Activated gamma-delta T cell treated with Interleukin-2 at 50 U/mL for 16 hours (primary cell): ENCODE results near the gene KCNAB3.
"Not testable (repeated sequence)": the region's sequence is repeated elsewhere in the genome, so short reads cannot be mapped to it uniquely, and the experiment has no call there.

Experiments used
- DNase-seq: peaks from one replicate; pipeline ENCODE4 v3.0.0-alpha.2; 2020

KCNAB3 gene

DNA sequence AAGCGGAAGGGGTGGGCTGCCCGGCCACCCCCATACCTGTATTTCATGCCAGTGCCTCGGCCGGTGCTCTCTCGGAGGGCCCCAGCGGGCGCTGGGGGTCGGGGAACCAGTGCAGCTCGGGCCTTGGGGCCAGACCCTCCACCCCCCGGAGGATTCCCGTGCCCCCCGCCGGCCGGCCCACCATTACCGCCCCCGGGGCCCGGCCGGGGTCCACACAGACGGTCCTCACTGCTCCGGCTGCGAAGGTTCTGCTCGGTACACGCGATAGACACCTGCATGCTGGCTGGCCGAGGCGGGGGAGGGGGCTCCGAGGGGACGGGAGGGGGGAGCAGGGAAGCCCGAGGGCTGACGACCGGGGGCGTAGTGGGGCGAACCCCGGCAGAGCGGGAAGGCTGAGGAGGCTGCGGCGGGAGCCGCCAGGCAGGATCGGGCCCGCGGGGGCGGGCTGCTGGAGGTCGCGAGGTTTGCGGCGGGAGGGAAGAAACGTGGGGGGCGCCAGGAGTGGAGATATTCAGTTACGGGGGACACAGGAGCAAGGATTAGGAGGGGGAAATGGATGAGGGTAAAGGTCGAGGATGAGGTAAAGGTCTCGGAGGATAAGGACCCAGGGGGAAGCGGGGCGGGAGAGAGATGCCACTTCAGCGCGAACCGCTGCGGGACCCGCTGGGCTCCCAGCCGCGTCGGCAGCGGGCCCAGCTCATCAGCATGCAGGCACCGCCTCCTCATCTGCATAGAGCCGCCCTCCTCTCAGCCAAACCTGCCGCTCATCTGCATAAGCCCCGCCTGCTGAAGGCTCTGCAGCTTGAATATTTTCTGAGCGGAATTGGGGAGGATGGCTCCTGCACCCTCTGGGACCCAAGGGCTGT is at the start of gene KCNAB3:
KCNAB3 (minus strand) TSS at position 699 of the 866 bp plus-strand sequence; CDS start at position 278, 421 bp downstream.
- DNase-seq: no peak

GRCh38 chr17:7977805-7978204 is 48.1 kb upstream of the KCNAB3 start:
- DNase-seq: no peak

- DNase-seq: no peak
Observed at GRCh38 chr17:7977039-7977438, 47.4 kb upstream of the KCNAB3 start.

- no peak for DNase-seq
Observed at GRCh38 chr17:7974638-7975131, 45.0 kb upstream of the KCNAB3 start.

DNA sequence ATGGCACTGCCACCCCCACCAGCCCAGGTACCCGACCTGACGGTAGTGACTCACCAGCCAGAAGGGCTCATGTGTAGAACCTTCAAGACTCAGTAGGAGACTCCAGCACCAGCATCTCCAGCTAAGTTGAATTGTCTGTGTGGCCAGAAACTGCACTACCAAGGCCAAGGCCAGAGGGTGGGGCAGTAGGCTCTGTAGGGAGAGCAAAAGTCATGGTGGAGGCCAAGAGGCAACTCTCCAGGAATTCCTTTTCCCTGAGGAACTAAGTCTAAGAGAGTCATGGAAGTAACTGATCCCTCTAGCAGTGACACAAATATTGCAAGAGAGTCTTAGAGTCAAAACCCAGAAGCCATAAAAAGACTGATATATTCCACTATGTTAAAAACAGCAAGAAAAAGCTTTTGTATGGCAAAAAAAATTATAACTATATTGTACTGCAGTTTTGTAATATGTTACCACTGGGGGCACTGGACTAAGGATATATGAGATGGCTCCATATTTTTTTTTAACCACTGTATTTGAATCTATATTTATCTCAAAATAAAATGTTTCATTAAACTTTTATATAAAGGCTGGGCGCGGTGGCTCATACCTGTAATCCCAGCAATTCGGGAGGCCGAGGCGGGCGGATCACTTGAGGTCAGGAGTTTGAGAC is 42.6 kb upstream of the KCNAB3 start:
- no peak for DNase-seq

GRCh38 chr17:7971651-7972050 is 42.0 kb upstream of the KCNAB3 start:
- no peak for DNase-seq

DNA sequence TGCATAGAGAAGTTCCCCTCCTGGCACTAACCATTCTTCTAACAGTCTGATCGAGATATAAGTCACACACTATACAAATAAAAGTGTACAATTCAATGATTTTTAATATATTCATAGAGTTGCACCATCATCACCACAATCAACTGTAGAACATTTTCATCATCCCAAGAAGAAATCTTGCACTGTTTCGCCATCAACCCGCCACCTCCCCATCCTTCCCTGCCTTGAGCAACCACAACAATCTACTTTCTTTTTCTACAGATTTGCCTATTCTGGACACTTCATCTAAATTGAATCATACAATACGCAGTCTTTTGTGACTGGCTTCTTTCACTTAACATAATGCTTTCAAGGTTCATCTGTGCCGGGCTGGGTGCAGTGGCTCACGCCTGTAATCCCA is 39.8 kb upstream of the KCNAB3 start:
- DNase-seq: no peak

GRCh38 chr17:7967751-7968150 is 38.1 kb upstream of the KCNAB3 start:
- DNase-seq: no peak

DNA sequence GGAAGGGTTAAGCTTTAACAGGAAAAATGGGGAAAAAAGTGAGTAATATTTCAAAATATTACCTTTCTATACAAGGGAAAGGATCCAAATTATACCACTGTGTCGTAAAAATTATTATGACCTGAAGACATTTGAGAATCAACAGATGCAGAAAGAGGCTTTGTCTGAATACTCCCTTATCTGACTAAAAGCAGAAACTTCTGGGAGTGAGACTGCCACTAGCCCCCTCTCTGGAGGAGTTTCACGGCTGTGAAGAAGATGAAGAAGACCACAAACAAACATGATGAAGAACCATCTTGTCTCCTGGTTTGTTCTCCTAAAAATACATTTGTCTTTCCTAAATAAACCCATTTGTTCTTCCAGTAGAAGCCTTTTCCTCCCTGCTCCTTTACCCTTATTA is 31.8 kb upstream of the KCNAB3 start:
- DNase-seq: no peak

GRCh38 chr17:7959503-7960253 is 30.0 kb upstream of the KCNAB3 start:
- no peak for DNase-seq

DNA sequence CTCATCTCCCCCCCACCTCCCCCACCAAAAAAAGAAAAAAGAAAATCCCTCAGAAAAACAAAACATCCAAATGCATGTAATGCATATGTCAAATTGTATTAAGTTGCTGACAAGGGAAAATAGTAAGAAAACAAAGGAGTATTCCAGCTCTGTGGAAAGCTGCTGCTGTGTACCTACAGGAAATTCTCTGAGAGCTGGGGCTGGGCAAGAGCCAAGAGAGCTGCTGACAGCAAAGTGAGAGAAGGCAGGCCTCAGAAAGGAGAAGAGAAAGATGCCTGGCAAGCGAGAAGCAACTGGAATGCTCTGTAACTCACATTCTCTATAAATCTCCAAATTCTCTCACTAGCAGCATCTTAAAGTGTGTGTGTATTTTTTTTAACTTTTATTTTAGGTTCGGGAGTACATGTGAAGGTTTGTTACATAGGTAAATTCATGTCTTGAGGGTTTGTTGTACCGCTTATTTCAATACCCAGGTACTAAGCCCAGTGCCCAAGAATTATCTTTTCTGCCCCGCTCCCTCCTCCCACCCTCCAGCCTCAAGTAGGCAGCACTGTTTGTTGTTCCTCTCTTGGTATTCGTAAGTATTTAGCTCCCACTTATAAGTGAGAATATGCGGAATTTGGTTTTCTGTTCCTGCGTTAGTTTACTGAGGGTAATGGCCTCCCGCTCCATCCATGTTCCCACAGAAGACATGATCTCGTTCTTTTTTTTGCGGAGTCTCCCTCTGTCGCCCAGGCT is 26.7 kb upstream of the KCNAB3 start:
- DNase-seq: no peak

GRCh38 chr17:7955414-7956227 is 26.0 kb upstream of the KCNAB3 start:
- no peak for DNase-seq

DNA sequence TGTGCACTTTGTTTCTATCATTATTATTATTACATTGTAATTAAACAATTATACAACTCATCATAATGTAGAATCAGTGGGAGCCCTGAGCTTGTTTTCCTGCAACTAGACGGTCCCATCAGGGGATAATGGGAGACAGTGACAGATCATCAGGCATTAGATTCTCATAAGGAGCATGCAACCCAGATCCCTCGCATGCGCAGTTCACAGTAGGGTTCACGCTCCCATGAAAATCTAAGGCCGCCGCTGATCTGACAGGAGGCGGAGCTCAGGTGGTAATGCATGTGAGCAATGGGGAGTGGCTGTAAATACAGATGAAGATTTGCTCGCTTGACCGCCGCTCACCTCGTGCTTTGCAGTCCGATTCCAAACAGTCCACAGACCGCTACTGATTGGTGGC is 23.6 kb upstream of the KCNAB3 start:
- DNase-seq: not testable (repeated sequence)

GRCh38 chr17:7951143-7951792 is 21.6 kb upstream of the KCNAB3 start:
- no peak for DNase-seq

DNA sequence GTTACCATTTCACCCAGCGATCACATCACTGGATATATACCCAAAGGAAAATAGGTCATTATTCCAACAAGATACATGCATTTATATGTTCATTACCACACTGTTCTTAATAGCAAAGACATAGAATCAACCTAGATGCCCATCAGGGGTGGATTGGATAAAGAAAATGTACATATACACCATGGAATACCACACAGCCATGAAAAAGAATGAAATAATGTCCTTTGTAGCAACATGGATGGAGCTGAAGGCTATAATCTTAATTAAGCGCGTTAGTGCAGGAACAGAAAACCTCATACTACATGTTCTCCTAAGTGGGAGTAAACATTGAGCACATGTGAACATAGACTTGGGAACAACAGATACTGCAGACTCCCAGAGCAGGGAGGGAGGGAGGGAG is 20.9 kb upstream of the KCNAB3 start:
- DNase-seq: no peak

GRCh38 chr17:7947651-7948050 is 18.0 kb upstream of the KCNAB3 start:
- no peak for DNase-seq

DNA sequence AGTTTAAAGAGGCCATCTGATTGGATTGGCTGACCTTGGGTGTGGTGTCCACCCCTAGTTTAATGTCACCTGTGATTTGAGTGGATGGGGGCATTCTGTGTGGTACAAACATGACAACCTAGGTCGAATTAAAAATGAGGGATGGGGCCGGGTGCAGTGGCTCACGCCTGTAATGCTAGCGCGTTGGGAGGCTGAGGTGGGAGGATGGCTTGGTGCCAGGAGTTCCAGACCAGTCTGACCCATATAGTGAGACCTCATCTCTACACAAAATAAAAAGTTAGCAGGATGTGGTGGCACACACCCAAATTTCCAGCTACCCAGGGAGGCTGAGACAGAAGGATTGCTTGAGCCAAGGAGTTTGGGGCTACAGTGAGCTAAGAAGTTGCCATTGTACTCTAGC is 16.8 kb upstream of the KCNAB3 start:
- no peak for DNase-seq

DNA sequence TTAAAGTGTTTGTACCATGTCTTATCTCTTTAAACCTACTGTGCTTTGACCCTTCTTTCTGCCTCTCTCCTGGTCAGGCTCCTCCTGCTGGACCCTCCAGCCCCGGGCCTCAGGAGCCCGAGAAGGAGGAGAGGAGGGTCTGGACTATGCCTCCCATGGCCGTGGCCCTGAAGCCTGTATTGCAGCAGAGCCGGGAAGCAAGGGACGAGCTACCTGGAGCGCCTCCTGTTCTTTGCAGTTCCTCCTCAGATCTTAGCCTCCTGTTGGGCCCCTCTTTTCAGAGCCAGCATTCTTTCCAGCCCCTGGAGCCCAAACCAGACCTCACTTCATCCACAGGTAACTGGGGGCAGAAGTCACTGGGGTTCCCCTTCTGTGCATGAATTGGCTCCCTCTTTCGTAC is 16.0 kb upstream of the KCNAB3 start:
- DNase-seq: no peak

GRCh38 chr17:7944326-7944725 is 14.7 kb upstream of the KCNAB3 start:
- DNase-seq: no peak

DNA sequence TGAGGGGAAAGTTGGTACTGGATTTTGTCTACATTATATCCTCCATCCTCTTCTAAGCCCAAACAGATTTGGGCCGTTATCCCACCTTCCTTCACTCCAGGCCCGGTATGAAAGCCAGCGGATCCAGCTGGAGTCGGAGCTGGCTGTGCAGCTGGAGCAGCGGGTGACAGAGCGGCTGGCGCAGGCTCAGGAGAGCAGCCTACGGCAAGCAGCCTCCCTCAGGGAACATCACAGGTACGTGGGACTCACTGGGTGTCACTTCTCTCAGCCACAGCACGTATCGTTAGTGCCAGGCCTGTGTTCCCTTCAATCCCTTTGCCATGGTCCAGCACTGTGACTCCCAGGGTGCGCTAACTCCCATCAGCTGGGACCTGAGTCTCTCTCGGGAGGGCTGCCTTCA is 13.6 kb upstream of the KCNAB3 start:
- no peak for DNase-seq

GRCh38 chr17:7940743-7941142 is 11.1 kb upstream of the KCNAB3 start:
- DNase-seq: no peak
